ENCODE data around the gene ANXA4.
"Not testable (repeated sequence)": the region's sequence is repeated elsewhere in the genome, so short reads cannot be mapped to it uniquely, and the experiment has no call there.

Gene ANXA4

DNA sequence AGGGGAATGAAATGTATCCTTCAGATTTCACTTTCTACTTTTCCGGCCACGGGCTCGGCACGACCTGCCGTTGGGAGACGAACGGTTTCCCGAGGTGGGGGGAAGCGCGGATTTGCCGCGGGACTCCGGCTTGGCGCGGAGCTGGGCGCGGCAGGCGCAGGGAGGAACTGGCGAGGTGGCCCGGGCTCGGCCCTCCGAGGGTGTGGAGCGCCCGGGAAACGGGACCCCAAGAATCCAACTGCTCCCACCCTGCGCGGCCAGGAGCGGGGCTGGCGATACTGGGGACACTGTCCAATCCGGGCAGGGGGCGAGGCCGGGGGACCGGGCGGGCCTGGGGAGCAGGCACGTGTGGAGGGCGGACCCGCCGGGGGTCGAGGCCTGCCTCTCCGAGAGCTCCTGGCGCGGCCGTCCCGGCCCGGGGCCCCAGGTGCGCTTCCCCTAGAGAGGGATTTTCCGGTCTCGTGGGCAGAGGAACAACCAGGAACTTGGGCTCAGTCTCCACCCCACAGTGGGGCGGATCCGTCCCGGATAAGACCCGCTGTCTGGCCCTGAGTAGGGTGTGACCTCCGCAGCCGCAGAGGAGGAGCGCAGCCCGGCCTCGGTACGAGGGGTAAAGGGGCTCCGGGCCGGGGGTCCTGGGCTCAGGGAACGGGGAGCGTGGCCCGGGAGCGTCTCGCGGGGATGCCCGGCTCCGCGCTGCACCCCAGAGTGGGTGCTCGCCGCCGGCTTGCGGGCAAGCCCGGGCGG is at the start of gene ANXA4:
Gene ANXA4 (plus strand): TSS at position 560 of the 747 bp plus-strand sequence. CDS start 39,432 bp downstream, outside the sequence.
- FAIRE-seq, result no peak

DNA sequence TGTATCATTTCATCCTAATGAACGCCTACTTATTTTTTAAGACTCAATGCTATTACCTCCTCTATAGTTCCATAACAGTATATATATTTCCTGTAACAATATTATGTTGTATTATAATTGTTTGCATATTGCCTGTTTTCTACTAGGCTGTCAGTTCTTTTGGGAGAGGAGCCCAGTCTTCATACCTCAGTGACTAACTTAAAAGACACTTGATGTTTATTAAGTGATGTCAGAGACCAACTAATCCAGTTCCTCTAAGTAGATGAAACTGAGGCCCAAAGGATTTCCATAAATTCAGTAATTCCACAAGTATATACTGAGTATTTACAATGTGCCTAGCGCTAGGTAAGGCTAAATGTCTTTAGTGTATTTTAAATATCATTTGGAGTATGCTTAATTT is 49.5 kb upstream of the ANXA4 start:
- no peak for FAIRE-seq

DNA sequence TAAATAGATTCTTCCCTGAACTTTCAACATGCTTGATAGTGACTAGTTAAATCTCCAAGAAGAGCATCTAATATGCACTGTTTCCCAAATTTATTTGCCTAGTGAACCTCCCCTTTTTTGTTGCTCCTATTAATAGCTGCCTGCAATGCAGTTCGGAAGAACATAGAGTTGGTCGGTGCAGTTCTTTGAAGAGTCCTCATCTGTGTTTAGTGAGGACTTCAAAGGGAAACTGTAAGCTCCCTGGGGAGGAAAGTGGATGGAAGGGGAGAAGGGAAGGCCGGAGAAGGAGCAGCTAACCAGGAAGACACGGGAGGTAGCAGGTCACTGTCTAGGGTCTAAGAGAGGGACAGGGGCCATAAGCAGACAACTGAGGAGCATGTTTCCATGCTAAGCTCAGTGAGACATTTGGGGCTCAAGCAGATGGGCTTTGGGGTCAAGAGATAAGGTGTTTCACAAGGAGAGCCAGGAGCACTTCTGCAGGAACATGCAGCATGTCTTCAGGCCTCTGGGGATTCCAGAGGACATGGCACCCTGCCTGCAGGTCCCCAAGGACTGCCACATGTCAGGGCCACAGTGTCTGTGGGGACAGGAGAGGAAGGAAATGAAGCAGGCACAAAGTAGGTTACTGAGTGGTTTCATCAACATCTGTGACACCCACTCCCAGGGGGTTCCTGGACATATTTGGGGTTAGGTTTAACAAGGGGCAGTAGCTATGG is 48.7 kb upstream of the ANXA4 start:
- no peak for FAIRE-seq

DNA sequence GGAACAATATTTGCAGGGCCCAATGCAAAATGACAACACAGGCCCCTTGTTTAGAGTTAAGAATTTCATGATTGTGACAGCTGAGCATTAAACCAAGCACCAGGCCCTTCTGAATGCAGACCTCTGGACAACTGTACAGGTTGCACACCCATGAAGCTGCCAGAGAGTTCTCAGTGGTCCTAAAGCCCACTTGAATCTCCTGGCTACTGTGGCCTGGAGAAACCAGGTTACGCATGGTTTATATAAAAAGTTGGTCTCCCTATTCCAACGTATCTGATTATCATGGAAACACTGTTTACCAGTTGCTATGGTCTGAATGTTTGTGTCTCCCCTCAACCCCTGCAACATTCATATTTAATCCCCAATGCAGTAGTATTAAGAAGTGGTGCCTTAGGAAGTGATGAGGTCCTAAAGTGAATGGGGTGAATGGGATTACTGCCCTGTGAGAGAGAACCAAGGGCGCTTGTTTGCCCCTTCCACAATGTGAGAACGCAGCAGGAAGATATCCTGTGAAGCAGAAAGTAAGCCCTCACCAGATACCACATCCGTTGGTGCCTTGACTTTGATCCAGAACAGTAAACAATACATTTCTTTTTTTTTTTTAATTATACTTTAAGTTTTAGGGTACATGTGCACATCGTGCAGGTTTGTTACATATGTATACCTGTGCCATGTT is 48.0 kb upstream of the ANXA4 start:
- FAIRE-seq, result no peak

DNA sequence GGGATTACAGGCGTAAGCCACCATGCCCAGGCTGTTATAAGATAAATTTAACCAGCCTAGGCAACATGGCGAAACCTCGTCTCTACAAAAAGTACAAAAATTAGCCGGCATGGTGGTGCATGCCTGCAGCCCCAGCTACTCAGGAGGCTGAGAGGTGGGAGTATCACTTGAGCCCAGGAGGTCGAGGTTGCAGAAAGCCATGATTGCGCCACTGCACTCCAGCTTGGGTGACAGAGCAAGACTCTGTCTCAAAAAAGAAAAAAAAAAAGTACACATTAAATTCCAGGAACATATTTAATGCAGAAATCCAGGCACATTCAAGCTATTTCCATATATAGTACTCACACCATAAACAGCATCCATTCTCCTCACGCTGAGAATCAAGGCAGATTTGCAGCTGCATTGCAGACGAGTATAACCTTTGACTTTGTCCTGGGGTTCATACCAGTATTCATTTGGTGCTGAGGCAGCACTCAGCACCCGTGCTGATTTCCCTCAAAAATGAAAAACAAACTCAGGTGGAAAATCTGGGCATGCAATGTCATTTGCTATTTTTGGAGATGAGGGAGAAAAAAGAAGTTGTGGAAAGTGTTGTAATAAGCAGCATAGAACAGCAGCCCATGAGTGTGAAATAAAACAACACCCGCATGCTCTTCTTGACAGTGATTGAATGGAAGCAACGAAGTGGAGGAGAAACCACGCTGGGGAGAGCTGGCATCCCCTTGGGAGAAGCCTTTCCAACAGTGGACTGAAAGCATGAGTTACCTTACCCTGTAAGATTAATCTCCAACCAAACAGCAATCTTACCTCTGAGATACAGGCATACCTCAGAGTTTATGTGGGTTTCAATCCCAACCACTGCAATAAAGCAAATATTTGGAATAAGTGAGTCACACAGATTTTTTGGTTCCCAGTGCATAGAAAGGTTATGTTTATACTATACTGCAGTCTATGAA is 46.8 kb upstream of the ANXA4 start:
- no peak for FAIRE-seq

DNA sequence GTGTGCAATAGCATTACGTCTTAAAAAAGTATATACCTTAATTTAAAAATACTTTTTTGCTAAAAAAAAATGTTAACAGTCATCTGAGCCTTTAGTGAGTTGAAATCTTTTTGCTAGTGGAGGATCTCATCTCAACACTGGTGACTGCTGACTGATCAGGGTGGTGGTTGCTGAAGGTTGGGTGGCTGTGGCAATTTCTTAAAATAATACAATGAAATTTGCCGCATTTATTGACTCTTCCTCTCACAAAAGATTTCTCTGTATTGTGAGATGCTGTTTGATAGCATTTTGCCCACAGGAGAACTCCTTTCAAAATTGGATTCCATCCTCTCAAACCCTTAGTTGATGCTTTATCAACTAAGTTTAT is 46.1 kb upstream of the ANXA4 start:
- no peak for FAIRE-seq

DNA sequence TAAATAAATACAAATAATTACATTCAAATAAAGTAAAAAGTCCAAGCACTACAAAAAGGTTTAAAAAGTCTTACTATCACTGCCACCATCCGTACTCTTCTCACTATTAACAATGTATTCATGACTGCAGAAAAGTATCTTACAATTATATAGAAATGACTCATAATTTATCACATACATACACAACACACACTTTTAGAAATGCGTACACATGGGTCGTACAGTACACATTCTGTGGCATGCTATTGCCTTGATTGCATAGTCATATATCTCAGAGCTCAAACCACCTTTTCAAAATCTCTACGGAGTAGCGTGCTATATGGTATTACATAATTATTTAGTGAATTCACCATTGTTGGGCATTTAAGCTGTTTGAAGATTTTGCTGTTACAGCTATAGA is 41.6 kb upstream of the ANXA4 start:
- no peak for FAIRE-seq

DNA sequence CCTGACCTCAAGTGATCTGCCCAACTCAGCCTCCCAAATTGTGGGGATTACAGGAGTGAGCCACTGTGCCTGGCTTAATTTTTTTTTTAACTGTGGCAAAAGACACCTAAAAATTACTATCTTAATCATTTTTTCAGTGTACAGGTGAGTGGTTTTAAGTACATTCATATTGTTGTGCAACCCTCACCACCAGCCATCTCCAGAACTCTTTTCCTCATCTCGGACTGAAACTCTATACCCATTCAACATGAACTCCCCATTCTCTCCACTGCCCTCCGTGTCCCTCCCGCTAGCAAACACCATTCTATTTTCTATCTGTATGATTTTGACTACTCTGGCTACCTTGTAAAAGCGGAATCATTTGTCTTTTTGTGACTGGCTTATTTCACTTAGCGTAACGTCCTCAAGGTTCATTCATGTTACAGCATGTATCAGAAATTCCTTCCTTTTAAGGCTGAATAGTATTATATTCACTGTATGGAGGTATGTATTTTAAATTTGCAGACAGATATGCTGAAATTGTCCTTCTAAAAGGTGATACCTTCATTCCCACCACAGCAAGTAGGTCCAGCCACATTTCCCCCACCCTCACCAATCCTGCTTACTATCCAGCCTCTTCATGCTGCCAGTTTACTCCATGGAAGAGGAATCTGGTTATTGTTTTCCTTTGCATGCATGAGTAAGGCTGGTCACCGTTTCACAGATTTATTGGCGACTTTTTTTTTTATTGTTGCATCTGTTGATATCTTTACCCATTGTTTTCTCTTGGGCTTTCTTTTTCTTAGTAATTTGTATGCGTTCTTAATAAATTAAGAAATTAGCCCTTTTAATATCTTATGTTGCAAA is 40.6 kb upstream of the ANXA4 start:
- FAIRE-seq, result no peak

DNA sequence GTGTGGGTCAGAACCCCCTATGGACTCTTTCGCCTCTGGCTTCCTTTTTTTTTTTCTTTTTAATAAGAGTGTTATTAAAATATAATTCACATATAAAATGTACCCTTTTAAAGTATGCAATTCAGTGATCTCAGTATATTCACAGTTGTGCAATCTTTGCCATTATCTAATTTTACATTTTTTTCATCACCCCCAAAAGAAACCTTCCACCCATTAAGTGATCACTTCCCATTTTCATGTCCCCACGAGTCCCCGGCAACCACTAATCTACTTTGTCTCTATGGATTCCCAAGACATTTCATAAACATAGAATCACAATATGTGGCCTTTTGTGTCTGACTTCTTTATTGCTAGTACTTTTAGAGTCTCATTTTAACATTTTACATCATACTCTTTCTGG is 38.7 kb upstream of the ANXA4 start:
- no peak for FAIRE-seq

DNA sequence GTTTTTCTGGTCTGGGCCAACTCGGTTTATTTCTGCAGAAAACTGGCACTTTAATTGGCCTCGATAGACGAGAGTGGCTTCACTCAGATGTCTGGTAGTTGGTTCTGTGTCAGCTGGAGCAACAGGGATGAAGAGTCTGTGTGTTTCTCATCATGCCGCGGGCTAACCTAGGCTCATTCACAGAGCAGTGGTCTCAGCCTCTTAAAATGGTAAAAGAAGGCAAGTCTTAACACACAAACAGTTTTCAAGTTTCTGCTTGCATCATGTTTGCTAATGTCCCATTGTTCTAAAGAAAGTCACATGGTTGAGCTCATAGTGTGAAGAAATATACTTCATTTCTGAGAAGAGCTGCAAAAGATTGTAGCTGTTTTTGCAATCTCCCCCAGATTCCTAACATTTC is 37.5 kb upstream of the ANXA4 start:
- FAIRE-seq, result no peak

DNA sequence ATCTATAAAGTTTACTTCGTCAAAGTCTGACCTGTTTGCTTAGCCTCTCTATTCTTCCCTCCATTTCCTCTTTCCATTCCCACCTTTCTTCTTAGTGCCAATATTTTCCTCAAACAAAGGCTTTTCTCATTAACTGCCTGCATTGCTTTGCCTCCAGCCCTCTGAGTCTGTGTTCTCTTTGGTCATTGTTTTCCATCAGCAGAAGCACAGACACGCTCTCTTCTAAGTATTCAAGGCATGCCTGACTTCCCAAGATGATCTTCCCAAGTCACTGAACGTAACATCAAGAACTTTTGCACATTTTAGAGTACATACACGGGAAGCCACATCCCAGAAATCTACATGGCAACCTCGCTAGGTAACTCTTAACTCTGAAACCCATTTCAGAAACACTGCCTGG is 32.6 kb upstream of the ANXA4 start:
- FAIRE-seq, result no peak

DNA sequence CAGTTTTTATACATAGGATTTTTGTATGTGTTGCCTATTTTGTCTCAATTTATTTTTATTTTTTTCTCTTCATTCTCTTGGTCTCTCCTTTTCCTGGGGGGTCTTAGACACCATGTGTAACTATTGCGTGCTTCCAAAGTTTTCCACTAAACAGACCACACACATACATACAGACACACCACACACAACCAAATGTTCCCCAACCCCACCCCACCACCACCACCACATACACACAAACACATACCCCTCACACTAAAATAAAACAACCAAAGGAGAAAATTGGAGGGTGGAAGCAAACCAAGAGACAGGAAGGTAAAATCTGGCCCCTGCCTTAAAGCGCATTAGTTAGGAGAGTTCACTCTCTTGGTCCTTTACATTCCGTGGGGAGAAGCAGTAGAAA is 30.0 kb upstream of the ANXA4 start:
- FAIRE-seq, result no peak

DNA sequence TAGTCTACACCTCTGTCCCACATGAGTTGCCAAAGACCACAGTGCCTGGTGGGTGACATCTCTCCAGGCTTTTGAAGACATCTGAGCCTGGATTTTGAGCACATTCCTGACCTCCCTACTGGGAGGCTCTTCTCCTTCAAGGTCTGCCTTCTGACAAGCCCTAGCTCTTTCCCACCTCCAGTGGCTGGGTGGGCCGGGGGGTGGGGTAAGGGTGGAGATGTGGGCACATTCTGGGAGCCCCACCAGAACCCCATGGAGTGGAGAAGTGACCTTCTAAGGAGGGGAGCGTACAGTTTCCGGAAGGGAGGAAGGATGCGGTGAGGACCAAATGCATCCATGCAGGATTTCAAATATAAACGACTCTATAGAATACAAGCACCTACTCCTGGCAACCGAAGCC is 27.9 kb upstream of the ANXA4 start:
- FAIRE-seq, result no peak

DNA sequence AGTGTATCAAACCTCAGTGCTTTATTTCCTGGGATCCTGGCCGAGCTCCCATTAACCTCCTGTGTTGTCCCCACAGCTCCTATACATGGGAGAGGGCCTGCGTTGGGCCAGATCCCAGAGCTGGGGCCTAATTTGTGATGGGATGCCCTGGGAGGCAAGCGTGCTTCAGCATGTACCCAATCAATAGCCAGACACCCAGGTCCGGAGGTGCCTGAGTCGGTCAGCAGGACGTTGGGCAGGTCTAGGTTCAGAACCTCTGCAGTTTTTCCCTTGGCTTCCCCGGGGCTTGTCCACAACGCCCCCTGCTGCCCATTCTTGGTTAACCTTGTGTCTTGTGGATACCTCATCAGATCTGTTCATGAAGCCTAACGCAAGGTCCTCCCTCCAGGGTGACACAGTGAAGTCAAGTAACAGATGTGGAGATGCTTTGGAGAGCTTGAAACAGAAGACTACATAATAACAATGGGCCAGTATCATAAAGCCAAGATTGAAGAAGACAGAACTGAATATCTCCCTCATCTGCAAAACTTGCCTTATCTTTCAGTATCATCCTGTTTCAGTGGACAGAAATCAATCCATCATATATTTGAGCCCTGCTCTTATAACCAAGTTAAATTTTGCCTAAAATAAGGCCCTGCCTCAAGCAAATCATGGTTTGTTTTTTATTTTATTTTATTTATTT is 27.3 kb upstream of the ANXA4 start:
- FAIRE-seq, result not testable (repeated sequence)

DNA sequence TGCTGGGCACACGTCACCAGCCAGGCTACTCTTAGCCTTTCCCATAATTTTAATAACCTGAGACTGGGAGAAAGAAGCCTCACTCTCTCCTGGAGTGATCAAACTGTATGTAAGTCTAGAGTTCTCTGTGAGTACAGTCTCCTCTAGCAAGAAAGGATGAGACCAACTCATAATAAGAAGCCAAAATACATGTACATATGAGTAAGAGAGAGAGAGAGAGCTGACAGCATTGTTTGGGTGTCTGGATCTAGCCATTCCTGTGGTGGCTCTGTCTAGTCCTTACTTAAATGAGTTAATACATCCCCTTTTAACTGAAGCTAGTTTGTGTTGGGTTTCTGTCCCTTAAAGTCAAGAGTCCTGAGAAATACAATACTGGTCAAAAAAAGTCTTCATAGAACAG is 26.0 kb upstream of the ANXA4 start:
- no peak for FAIRE-seq

DNA sequence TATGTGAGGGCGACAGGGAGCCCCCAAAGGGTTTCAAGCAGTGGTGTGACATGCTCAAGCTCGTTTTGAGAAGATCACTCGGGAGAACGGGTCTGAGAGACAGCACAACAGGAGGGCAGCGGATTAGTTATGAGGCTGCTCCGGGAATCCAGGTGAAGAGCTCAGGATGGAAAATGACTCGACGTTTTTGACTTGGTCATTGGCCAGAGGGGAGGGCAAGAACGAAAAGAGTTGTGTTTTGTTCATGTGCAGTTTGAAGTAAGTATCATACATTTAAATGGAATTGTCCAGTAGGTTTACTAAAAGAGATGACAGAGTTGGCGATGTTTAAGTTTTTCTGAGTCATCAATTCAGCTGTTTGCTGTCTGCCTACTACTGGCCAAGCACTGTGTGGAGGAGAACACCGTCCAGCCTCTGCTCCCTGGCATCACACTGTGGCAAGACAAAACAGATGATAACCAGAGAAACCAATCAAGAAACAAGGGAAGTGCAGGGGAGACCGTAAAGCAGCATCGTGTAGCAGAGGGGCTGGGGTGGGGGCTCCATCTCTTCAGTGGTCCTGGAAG is 25.3 kb upstream of the ANXA4 start:
- FAIRE-seq, result no peak

DNA sequence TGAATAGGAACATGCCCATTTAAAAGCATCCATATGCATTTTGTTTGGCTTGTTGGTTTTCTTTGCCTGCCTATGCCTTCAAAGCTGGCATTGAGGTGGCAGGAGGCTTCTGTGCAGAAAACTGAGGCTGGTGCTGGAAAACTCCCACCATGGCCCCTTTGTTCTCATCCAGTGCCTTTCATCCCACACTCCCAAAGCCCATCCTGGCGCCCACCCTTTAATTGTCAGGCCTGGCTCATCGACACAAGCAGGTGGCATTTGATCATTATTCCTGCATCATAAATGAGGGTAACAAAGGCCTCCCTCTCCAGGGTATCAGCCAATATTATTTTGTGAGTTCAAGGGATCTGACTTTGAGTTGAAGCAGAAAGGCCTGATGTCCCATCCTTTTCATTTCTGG is 24.7 kb upstream of the ANXA4 start:
- no peak for FAIRE-seq

DNA sequence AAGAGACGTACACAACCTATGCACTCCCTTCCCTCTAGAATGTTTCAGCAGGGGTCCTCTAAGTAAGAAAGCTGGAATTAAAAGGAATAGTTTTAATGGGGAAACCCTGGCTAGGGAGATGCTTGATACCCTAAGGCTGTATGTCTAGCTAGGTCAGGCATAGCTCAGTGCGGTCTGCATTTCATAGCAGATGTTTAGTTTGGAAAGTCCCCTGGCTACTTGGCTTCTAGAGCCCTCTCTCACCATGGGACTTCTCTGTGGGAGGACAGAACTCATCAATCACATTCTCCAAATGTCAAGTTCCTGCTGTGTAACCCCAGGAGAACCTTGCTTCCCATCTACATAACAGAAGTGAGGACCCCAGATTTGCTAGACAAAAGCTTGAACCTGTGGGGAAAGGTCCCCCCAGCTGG is 24.1 kb upstream of the ANXA4 start:
- no peak for FAIRE-seq

DNA sequence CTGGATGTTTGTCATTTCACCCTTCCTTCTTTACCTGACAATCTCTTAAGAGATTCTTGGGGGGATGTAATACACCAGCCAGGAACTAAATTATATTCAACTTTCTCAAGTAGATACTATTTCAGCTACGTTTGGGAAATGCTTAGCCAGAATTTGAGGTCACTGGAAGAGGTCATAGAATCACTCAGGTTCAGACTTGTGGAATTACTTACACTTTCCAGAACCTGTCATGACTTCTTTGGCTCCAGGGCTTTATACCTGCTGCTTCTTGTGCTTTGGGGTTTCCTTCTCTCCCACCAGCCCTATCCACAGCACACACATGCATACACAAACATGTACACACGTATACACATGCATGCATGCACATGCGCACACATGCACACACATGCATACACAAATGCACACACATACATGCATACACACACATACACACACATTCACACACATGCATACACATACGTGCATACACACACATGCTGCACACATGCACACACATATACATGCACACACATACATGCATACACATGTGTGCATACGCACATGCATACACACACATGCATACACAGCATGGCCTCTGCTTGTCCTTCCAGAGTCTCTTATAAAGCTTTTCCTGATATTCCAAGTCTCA is 23.5 kb upstream of the ANXA4 start:
- no peak for FAIRE-seq

DNA sequence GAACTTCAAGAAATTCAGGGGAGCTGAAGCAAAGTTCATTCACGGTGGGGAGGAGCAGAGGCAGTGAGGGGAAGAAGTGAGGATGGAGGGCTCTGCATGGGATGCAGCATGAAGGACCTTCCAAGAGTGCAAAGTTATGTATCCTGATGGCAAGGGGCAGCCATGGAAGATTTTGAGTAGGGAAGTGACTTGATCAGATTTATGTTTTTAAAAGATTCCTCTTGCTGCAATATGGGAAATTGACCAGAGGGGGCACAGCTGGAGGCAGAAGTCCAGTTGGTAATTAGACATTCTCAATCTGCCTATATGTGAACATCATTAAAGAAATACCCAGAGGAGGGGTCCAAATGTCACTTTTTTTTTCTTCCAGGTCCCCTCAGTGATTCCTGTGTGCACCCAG is 21.5 kb upstream of the ANXA4 start:
- FAIRE-seq, result no peak

All from endometrium (tissue), 2 donors.